ENCODE measurements around the gene WNT3. TPM values are rescaled to one million over a fixed set of nuclear protein-coding genes. Genes with fewer than 3 reads are reported as not detected.

The WNT3 gene
- total RNA-seq, 1 experiment from 2014 or later, result 5.5 TPM

DNA sequence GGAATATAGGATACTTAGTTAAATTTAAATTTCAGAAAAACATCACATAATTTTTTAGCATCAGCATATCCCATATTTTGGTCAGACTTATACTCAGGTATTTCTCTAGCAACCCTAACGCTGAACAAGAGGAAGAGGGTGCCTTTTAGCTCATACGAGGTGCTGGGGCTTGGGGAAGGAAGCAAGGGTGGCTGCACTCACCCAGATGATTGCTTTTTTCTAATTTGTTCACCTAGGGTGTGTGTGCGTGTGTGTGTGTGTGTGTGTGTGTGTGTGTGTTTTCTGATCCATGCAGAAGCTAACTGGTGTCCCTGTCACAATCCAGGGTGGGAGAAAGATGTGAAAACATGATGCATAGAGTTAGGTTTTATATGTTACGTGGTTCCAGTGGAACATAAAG lies 81.2 kb downstream of the WNT3 start:
- DNase-seq (ENCODE audit: low read depth, low spot score) (no peak), ATAC-seq (no peak)
- ChIA-PET CTCF (no interaction called here), RAD21 (ENCODE audit: low non-redundant PET in 1 of 2, low total read pairs in 2 of 2, uncharacterized antibody in 2 of 2, unreplicated experiment in 2 of 2) (no interaction called here), POLR2A (no interaction called here)
- no peaks in the 10 kb centered on the region for H4K20me1 ChIP-seq (ENCODE audit: insufficient read depth)
- peaks cover under 1 to 5% of the 10 kb centered on the region in 2 experiments for H3K4me1 ChIP-seq (ENCODE audit: control insufficient read depth in 1 of 2, insufficient read depth in 2 of 2, low read length in 2 of 2)
- no peak overlapping the region for H3K9ac ChIP-seq (ENCODE audit: low read length)
- H3K79me2 ChIP-seq (ENCODE audit: insufficient read depth, low read length), result no peaks in the 10 kb centered on the region
- no peak overlapping the region for H3K27ac ChIP-seq (ENCODE audit: low read depth, low read length)
- no peaks in the 10 kb centered on the region for H3K9me2 ChIP-seq (ENCODE audit: insufficient read depth)
- H3K27me3 ChIP-seq (ENCODE audit: insufficient read depth, low read length), result no peaks in the 10 kb centered on the region
- H3K9me3 ChIP-seq (ENCODE audit: control insufficient read depth in 1 of 2, insufficient read depth in 1 of 2, low read depth in 1 of 2, low read length in 2 of 2), result no peaks in the 10 kb centered on the region
- intact Hi-C loops (cut with micrococcal nuclease), result no loop called here
- no peak for TF ChIP-seq SP1 (IDR thresholded peaks at IDR 0.05; ENCODE audit: low read depth)
- TF ChIP-seq CEBPB (IDR thresholded peaks at IDR 0.05; ENCODE audit: low read depth), result no peak
- no peak for TF ChIP-seq EGR1 (IDR thresholded peaks at IDR 0.05; ENCODE audit: low read depth)
- TF ChIP-seq, protein P1, sequence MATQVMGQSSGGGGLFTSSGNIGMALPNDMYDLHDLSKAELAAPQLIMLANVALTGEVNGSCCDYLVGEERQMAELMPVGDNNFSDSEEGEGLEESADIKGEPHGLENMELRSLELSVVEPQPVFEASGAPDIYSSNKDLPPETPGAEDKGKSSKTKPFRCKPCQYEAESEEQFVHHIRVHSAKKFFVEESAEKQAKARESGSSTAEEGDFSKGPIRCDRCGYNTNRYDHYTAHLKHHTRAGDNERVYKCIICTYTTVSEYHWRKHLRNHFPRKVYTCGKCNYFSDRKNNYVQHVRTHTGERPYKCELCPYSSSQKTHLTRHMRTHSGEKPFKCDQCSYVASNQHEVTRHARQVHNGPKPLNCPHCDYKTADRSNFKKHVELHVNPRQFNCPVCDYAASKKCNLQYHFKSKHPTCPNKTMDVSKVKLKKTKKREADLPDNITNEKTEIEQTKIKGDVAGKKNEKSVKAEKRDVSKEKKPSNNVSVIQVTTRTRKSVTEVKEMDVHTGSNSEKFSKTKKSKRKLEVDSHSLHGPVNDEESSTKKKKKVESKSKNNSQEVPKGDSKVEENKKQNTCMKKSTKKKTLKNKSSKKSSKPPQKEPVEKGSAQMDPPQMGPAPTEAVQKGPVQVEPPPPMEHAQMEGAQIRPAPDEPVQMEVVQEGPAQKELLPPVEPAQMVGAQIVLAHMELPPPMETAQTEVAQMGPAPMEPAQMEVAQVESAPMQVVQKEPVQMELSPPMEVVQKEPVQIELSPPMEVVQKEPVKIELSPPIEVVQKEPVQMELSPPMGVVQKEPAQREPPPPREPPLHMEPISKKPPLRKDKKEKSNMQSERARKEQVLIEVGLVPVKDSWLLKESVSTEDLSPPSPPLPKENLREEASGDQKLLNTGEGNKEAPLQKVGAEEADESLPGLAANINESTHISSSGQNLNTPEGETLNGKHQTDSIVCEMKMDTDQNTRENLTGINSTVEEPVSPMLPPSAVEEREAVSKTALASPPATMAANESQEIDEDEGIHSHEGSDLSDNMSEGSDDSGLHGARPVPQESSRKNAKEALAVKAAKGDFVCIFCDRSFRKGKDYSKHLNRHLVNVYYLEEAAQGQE (IDR thresholded peaks at IDR 0.05; ENCODE audit: low read depth), result no peak
- TF ChIP-seq POLR2A (IDR thresholded peaks at IDR 0.05; ENCODE audit: borderline replicate concordance, extremely low read depth, insufficient read depth, insufficient read length), result no peak
- TF ChIP-seq SIN3A (IDR thresholded peaks at IDR 0.05; ENCODE audit: low read depth), result no peak
- TF ChIP-seq ELF1 (IDR thresholded peaks at IDR 0.05; ENCODE audit: borderline replicate concordance, low read depth), result no peak
- no peak for TF ChIP-seq ZFX (IDR thresholded peaks at IDR 0.05)
- no peak for TF ChIP-seq FOSL1 (IDR thresholded peaks at IDR 0.05; ENCODE audit: low read depth)
- TF ChIP-seq, protein P2, sequence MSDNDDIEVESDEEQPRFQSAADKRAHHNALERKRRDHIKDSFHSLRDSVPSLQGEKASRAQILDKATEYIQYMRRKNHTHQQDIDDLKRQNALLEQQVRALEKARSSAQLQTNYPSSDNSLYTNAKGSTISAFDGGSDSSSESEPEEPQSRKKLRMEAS (IDR thresholded peaks at IDR 0.05), result no peak
- TF ChIP-seq EZH2 (IDR thresholded peaks at IDR 0.05), result no peak
- no peak for TF ChIP-seq RAD21 (IDR thresholded peaks at IDR 0.05; ENCODE audit: low read depth)
- H3K36me3 ChIP-seq (ENCODE audit: control insufficient read depth in 1 of 2, insufficient read depth in 2 of 2, low read length in 2 of 2), result no peaks in the 10 kb centered on the region
- BruUV-seq (replicated peaks), result no TSS peak
- no peak overlapping the region for H3K4me2 ChIP-seq (ENCODE audit: low read length)
- H3K4me3 ChIP-seq (replicated peaks in 1 of 2; ENCODE audit: low read depth in 1 of 2, low read length in 2 of 2), result no peak overlapping the region
- H2AFZ ChIP-seq (ENCODE audit: low read depth, low read length, poor library complexity, severe bottlenecking), result no peak overlapping the region

Measured in HCT116 (cell line).